Fibroblast of skin of right biceps (primary cell): ENCODE results near the gene IDS.
"Not testable (repeated sequence)": the region's sequence is repeated elsewhere in the genome, so short reads cannot be mapped to it uniquely, and the experiment has no call there.

ENCODE experiments used
- DNase-seq: peaks from one replicate; pipeline ENCODE4 v3.0.0-alpha.2; 2013

IDS gene, protein sequence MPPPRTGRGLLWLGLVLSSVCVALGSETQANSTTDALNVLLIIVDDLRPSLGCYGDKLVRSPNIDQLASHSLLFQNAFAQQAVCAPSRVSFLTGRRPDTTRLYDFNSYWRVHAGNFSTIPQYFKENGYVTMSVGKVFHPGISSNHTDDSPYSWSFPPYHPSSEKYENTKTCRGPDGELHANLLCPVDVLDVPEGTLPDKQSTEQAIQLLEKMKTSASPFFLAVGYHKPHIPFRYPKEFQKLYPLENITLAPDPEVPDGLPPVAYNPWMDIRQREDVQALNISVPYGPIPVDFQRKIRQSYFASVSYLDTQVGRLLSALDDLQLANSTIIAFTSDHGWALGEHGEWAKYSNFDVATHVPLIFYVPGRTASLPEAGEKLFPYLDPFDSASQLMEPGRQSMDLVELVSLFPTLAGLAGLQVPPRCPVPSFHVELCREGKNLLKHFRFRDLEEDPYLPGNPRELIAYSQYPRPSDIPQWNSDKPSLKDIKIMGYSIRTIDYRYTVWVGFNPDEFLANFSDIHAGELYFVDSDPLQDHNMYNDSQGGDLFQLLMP

DNA sequence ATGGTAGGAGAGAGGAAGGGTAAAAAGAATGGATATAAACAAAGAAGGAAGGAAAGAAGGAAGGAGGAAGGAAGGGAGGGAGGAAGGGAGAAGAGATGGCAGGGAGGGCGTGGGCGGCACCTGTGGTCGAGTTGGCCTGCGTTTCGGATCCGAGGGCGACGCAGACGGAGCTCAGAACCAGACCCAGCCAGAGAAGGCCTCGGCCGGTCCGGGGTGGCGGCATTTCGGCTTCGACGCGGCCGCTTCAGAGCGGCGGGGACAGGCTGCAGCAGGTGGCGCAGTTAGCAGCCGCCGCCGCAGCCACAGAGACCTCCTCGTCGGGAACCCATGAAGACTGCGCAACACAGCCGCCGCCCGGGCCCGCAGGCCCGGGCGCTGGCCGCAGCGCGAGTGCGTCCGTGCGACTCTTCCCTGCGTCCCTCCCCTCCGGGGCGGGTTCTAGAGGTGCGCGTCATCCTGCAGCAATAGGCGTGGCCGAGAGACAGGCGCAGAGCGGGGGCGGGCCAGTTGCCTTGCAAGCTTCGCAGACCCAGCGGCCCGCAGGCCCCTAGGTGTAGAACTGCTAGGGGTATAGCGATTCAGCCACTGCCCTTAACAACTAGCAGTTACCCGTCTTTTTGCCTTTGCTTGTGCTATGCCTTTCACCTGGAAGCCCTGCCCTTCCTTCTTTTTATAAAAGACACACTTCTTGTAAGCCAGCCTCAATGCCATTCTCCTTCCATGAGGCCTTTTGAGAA lies at the start of gene IDS:
Gene IDS (minus strand): TSS at position 392 of the 737 bp plus-strand sequence. CDS start 169 bp downstream, at position 223.
- peak; percentile 84 for DNase-seq

DNA sequence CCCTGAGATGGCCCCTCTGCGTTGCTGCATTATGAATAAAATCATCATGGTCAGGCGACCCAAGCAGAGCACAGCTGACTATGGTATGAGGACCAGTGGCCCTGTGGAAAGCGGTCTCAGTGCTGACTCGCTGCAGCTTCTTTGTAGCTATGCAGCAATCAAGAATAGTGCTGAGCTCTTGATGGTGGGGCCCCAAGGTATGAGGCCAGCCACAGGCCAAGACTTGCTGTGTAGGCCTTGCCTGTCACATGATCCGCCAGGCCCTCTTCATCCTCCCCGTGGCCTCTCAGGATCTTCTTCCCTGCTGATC lies 46.8 kb upstream of the IDS start:
- not testable (repeated sequence) for DNase-seq

DNA sequence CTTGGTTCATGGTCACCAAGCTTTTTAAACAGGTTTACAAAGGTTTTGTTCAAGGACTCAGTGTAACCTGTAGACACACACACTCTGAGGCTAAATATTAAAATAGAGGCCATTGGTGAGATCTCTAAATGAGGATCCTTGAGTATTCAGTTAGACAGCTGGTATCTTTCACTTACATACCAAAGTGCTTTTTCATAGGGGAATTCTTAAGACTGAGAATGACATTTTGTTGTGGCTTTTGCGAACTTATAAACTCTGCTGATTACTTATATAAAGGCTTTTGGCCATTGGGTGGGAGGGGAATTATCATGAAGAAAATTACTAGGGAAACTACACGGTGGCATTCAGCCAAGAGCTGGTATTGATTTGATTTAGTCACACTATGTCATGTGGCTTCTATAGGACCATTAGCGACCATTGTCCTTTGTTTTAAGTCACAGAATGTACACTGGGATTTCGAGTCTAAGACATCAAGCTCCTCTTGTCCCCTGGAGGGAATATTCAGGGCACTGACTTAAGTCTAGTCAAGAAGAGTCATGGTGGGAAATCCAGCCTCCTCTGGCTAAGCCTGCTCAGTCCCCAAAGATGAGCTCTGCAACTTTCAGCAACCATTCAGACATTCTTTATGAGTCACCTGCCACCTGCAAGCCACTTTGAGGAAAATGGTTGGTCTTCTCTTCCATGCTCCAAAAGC lies 46.3 kb upstream of the IDS start:
- not testable (repeated sequence) for DNase-seq

DNA sequence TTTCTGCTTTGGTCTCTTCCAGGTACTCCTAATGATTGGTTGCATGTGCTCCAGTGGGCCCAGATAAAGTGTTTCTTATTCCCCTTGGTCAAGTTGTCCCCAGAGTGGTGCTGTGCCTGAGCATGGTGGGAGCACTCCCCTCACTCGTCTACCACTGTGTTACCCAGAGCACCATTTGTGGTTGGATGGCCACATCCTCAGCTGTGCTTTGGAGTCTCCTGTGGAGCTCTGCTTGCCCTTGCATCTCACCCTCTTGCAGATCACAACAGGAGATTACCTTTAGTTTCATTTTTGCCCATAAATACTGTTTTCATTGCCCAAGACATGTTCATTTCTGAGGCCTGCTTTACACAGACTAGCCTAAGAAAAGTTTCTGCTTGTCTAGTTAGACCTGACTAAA lies 45.3 kb upstream of the IDS start:
- DNase-seq: not testable (repeated sequence)

DNA sequence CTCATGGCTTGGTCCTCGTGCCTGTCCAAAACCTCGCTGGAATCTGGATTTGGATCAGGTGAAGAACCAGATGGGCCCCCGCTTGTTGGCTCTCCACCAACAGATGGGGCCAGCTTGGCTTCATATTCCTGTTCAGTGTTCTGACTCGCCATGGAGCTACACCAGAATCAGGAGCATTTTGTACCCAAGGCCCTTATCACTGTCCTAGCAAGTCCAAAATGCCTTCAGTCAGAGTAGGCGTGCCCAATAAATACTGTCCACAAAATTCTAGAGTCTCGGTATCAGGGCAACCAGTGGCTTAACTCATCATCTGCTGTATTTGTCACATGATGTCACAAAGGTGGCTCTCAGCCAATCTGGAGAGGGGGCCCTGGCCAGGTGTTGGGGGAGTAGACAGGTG lies 44.6 kb upstream of the IDS start, which contains the start of gene HSFX3:
Gene HSFX3 (minus strand): TSS at position 224 of the 400 bp plus-strand sequence. CDS start 72 bp downstream, at position 152.
- not testable (repeated sequence) for DNase-seq

DNA sequence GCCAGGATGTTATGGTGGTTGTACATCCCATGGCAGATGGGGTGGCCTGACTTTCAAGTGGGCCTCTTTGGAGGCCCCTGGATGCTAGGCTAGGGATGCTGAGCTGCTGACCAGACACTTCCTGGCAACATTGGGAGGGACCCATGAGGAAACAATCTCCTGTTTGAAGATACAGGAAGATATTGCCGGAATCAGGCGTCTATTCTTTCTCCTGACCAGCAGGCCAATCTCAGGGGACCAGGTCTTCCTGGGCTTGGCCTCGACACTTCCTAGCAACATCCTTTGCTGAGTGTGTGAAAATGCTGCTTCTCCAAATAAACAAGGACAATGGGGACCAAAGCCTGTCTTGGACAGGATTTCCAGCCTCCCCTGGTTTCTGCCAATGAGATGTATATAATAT lies 42.7 kb upstream of the IDS start:
- DNase-seq: not testable (repeated sequence)

DNA sequence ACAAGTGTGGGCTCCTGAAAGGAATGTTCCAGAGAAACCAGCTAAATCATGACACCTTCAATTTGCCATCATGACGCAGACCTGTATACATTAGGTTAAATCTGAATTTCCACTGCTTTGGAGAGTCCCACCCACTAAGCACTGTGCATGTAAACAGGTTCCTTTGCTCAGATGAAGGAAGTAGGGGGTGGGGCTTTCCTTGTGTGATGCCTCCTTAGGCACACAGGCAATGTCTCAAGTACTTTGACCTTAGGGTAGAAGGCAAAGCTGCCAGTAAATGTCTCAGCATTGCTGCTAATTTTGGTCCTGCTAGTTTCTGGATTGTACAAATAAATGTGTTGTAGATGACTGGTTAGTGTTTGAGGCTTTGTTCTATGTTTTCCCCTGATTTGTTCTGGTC lies 41.9 kb upstream of the IDS start:
- DNase-seq: not testable (repeated sequence)

DNA sequence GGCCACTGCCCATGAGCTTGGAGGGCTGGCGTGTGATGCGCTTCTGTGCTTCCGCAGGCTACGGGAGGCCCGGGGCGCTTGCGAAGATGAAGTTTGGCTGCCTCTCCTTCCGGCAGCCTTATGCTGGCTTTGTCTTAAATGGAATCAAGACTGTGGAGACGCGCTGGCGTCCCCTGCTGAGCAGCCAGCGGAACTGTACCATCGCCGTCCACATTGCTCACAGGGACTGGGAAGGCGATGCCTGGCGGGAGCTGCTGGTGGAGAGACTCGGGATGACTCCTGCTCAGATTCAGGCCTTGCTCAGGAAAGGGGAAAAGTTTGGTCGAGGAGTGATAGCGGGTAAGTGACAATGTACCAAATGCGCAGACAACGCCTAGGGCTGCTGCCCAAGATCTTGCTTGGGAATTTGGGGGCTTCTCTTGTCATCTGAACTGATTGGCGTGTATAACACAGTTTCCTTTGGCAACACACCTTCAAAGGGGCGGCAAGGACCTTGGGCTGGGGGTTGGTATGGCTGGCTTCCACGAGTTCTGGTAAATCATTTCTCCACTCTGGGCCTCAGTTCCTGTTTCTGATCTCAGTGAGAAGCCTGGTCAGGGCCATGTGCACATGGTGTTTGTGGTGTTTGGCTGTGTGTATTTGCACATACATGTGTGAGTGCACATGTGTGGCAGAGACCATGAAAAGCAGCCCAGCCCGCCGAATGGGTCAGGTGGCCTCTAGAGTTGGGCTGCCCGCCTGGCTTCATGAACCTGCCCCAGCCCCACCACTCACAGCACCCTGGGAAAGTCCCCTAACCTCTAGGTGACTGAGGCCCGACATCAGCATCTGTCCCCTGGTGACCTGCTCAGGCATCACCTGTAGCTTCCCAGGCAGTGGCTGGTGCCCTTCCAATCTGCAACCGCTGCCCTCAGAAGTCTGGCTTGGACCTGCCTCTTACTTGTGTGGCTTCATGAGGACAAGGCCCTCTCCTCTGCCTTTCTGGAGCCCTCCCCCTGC lies 40.7 kb upstream of the IDS start:
- peak; percentile 21 for DNase-seq

DNA sequence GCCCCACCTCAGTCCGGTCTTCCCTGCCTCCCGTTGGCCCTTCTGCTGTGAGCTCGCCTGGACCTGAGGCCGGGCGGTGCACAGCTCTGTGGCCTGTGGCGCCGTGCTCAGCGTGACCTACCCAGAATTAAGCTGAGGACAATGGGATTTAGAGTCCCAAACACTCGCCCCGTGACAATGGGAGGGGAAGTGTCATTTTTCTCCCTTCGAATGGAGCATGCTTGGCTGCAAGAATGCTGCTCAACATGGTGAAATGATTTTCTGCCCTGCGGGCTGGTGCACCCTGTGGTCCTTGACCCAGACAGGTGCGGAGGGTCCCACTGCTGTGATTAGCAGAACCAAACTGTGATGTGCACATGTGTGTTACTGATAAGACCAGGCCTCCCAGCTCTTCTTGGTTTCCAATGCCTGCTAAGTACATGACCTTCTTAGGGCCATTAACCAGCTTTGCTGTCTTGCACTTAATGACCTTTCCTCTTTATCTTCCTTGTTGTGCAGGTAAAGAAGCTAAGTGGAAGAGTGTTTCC lies 36.5 kb upstream of the IDS start:
- DNase-seq: no peak

DNA sequence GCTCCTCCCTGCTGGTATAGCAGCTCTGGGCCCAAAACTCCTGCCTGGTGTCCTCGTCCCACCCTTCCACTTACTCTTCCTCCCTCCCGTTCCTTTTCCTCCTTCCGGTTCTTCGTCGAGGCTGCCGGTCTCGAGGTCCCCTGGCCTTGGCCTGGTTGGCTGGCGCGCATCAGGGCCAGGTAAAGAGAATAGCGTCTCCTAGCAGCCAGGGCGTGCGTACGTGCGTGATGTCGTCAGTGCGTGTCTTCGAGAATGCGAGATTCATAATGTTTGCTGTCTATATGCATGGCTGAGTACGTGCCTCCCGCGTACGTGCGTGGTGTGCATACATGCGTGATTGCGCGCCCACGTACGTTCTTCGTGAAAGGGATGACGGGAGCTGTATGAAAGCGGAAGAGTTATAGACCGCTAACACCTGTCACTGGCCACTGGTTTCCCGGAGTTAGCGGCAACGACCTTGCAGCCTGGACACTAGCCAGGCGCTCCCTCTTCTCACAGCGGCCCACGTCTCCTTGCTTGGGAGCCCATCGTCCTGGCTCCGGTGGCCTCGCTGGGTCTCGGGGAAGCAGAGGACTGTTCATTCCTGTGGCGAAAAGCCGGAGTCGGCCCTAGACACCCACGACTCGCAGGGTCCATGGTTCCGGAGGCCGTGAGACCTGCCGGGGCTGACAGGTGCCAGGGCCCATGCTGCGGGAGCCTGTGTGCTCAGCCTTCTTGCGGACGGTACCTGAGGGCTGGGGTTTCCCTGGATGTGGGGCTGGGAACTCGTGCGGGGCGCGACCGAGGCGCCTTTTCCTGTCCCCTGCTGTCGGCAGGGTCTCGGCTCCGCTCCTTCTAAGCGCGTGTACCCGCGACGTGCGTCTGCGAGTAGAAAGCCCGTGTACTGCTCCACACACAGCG lies 35.8 kb upstream of the IDS start, which contains the start of gene EOLA1:
Gene EOLA1 (plus strand): TSS at position 392 of the 900 bp plus-strand sequence. CDS start 4,619 bp downstream, outside the sequence.
- DNase-seq: peak; percentile 95

DNA sequence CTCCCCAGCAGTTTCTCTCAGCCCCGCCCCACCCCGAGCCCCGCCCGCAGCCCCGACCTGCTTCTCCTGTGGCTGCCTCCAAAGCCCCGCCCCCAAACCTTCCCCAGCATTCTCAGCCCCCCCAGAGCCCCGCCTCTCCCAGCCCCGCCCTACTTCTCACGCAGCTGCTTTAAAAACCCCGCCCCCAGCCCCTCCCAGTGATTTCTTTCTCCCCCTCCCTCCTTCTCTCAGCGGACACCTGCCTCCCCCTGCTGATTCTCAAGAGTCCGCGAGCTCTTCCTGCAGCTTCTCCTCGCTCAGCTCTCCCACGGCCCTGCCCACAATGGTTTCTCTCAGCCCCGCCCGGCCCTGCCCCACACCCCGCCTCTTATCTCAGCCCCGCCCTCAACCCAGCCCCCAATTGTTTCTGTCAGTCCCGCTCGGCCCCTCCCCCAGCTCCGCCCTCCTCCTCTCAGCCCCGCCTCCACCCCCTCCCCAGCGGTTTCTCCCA lies 35.1 kb upstream of the IDS start:
- DNase-seq: peak; percentile 90

DNA sequence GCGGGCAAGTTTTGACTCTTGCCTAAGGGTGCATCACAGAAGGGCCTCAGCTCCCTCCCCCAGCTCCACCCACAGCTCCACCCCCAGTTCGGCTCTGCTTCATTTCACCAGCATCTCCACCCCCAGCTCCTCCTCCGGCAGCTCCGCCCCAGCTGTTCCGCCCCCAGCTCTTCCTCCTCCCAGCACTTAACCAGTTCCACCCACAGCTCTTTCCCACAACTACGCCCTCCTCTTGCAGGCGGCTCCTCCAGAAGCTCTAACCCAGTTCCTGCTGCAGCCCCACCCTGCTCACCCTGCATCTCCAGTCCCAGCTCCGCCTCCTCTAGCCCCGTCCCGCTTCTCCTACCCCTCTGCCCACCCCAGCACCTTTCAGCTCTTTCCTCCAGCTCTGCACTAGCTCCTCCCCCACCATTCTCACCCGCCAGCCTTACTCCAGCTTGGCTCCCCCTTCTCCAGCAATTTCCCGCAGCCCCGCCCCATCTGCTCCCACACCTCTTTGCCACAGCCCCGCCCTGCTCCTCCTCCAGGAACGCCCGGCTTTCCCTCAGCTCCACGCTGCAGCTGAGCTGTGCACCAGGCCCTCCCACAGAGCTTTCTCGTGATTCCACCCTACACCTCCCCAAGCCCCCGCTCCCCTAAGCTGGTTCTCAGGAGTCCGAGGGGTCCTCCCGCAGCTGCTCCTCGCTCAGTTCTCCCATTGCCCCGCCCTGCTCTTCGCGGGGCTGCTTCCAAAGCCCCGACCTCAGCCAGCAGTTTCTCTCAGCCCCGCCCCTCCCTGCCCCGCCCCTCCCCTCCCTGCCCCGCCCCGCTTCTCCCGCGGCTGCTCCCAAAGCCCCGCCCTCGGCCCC lies 34.4 kb upstream of the IDS start:
- peak; percentile 93 for DNase-seq

DNA sequence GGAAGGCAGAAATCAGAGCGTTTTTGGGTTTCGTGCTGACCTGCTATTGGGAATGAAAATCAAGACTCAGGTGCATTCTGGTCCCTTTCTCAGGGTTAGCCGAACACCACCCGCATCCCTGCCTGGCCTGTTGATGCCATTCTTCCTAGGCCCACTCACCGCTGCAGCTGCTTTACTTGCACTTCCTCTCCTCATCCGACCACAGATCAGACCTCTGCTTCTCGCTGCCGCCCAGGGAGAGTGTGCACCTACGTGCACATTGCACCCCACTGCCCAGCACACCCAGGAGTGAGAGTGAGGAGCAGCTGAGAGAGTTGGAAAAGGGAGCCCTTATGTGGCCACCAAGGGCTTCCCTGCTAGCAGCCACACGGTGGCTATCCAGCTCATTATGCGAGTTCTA lies 32.4 kb upstream of the IDS start:
- DNase-seq: not testable (repeated sequence)

DNA sequence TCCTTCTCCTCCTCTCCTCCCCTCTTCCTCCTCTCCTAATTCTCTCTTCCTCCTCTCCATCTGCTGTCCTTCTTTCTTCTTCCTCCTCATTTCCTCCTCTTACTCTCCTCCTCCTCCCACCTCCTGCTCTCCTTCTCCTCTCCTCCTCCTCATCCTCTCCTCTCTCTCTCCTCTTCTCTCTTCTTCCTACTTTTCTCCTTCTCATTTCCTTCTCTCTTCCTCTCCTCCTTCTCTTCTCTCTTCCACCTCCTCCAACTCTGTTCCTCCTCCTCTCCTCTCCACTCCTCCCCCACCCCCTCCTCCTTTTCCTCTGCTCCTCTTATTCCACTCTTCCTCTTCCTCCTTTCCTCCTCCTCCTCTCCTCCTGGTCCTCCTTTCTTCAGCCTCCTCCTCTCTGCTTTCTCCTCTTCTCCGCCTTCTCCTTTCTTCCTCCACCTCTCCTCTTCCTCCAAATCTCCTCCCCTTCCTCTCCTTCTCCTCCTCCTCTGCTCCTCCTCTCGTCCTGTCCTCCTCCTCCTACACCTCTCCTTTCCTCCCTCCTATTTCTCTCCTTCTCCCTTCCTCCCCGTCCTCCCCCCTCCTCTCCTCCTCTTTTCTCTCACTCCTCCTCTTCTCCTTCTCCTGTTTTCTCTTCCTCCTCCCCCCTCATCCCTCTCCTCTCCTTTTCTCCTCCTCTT lies 30.0 kb upstream of the IDS start:
- not testable (repeated sequence) for DNase-seq

DNA sequence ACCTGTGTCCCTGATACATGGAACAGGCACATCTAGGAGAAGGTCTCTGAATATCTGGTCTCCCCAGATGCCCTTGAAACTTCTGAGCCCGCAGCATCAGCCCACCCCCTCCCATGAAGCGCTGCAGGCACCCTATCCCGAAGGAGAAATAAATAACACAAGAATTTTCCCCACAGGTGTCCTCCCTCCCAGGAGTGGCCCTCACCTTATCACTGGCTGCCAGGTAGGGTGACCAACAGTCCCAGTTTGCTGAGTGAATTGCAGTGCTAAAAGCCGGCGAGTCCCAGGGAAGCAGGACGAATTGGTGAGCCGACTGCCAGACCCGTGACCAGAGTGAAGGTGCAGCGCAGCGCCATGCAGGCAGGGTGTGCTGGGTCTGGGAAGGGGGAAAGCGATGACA lies 28.9 kb upstream of the IDS start:
- not testable (repeated sequence) for DNase-seq

DNA sequence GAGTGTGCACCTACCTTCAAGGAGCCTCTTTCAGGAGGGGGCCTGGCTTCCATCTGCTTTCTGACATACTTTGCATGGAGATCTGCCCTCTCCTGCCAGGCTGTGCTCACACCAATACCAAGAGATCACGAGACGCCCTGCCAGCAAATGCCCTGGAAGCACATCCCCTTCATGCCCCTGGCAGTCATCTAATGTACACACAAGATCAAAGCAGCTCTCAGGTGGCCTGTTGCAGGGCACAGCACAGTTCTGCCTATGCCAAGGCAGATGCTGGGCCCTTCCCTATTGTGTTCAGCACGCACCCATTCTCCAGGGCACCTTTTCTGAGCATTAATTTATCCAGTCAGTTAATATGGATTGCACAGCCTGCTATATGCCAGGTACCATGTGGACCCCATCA lies 27.8 kb upstream of the IDS start:
- DNase-seq: not testable (repeated sequence)

DNA sequence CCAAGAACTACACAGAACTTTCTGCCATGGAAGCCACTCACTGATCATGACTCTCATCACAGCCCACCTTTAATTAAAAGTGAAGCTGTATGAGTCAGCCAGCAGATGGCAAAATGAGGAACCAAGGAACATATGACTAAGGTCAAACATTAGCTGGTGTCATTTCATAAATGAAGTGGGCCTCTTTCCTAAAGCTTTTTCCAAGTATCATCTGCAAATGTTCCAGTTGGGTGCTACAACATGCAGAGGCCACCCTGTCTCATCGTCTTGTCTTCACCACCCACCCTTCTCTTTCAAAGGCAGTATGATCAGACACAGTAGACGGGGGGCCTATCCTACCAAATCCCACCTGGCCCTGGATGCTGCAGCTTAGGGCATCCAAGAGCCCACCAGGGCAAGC lies 26.5 kb upstream of the IDS start:
- DNase-seq: no peak

DNA sequence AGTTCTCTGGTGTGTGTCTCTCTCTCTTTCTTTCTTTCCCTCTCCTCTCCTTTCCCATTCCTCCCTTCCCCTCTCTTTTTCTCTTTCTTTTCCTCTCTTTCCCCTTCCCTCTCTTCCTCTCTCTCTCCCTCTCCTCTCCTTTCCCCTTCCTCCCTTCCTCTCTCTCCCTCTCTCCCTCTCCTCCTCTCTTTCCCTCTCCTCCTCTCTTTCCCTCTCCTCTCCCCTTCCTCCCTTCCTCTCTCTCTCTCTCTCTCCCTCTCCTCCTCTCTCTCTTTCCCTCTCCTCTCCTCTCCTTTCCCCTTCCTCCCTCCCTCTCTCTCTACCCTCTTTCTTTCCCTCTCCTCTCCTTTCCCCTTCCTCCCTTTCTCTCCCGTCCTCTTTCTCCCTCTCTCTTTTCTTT lies 23.3 kb upstream of the IDS start:
- DNase-seq: no peak

DNA sequence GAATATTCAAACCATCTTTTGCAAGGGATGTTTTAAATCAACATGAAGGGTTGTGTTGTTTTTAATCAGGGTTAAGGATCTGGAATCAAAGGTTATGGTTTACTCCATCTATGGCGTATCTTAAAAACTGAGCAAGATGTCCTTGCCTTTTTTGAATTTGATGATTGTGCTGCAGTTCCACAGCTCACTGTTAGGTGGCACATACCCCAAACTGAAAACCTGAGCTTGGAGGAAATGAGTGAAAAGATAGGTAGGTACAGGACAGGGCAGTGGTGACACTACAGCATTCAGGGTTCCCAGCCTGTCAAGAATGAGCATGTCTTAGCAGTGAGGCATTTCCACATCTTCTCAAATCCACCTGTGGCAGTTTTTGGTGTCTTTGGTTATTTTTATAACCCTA lies 22.6 kb upstream of the IDS start:
- DNase-seq: no peak
